GM19372 (cell line): ENCODE measurements around the gene KRT76.
"Not testable (repeated sequence)": the region's sequence is repeated elsewhere in the genome, so short reads cannot be mapped to it uniquely, and the experiment has no call there.

ENCODE experiments used
- ATAC-seq: cut with Tn5 transposase; IDR thresholded peaks from one replicate; pipeline ENCODE4 v1.9.1; 2021; ENCODE audit warnings: mild to moderate bottlenecking, low read depth, moderate library complexity; ENCODE audit not compliant: unreplicated experiment

Gene KRT76

DNA sequence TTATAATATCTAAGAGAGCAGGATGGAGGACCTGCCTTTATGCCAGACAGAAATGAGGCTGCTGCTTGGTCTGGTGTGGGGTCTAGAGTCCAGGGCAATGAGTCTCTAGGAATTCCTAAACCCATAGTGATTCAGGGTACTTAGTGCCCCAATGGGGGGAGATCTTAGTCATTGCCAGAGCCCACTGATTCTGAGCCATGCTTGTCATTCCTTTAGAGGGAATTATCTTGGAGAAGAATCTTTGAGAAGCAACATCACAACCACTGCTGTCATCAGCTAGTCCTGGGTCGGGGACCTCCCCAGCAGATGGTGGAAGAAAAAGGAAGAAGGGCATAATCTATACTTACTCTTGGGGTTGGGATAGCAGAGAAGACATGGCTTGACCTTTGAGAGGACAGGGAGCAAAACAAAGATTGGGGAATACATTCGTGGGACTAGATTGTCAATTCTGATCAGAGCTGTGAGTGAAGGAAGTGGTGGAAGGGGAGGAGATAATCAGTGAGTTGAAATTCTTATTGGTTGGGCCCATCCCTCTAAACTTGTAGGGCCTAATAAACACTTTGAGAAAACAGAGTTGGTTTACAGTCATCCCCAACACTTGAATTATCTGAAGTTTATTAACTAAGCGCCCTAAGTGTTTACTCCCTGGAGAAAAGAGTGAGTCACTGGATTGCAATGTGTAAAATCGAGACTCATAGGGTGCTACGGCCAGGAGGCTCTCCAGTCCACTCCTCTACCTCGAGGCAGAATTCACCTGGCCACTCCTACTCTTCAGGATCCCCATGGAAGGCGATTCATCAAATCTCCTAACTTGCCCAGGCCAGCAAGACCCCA lies 21.7 kb upstream of the KRT76 start:
- ATAC-seq: no peak

DNA sequence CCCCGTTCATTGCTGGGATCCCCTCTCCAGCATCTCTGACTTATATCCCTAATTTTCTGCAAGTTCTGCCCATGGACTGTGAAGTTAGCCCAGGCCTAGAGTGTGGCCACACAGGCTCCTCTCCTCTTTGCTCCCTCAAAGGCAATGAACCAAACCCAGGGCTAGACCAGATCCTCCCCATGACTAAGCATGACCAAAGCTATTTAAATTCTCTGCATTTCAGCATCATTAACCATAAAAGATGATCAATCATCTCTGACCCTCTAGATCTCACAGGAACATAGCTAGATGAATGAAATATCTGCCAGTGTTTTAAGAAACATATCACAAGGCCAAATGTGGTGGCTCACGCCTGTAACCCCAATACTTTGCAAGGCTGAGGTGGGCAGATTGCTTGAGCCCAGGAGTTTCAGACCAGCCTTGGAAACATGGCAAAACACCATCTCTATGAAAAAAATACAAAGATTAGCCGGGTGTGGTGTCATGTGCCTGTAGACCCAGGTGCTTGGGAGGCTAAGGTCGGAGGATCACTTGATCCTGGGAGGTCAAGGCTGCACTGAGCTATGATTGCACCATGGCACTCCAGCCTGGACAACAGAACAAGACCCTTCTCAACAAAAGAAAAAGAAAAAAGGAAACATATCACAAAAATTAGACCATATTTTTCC lies 21.0 kb upstream of the KRT76 start:
- no peak for ATAC-seq

DNA sequence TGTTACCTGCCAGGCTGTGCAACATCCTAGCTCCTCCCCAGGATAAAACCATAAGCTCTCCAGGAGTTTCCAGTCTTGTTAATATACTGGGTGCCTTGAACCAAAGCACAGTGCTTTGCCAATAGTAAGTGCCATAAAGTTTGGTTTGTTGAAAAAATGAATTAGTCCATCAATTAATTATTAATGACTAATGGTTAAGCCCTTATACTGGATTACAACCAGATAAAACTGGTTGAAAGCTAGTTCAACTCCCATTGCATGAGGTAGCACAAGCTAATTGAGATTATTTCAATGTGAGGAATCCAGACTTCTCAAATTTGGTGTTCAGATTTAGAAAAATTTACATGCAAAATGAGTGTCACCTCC lies 20.4 kb upstream of the KRT76 start:
- no peak for ATAC-seq

GRCh38 chr12:52796839-52797528 lies 19.8 kb upstream of the KRT76 start:
- ATAC-seq: no peak

DNA sequence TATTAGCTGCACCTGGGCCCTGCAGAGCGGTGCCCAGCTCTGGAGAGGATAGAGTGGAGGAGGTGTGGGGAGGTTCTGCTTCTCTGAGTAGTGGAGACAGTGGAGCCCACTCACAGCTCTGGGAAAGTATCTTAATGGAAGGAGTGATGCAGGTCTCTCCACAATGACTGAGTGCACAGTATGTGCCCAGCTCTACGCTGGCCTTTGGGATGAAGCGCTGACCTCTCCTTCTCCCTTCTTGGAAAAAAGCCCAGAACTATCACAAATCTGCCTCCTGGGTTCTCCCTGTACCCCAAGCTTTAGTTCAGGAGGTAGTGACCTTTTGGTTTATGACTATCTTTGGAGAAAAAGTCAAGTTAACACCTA lies 19.3 kb upstream of the KRT76 start:
- ATAC-seq: no peak

DNA sequence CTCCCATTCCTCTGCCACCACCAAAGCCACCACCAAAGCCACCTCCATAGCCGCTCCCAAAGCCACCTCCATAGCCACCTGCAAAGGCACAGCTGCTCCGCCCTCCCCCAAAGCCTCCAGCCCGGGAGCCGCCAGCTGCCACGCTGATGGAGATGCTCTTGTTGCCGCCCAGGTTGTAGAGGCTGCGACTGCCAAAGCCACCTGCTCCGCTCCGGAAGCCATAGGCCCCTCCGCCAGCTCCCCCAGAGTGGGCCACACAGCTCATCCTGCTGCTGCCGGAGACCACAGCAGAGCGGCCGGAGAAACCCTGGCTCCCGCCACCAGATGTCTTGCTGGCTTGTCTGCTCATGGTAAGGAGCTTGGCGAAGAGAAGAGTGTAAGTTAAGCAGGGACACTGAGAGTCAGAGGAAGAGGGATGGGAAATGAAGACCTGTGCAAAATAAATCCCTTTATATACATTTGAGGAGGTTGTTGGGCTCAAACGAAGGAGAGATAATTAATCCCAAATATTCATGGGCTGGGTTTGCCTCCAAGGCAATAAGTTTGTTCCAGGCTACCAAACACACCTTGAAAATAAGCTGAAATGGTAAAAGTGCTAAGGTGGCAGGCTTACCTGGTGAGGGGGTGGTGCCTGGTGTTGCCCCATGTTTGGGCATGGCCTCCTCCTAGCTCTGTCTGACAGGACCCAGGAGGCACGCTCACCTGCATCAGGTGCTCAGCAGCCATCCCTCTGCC lies 18.7 kb upstream of the KRT76 start, which contains the start of gene KRT3:
TSS of gene KRT3 (minus strand) at position 424 of the 735 bp plus-strand sequence. CDS start at position 349, 75 bp downstream.
- no peak for ATAC-seq

GRCh38 chr12:52795332-52795674 lies 18.2 kb upstream of the KRT76 start:
- ATAC-seq: not testable (repeated sequence)

GRCh38 chr12:52794479-52795331 lies 17.6 kb upstream of the KRT76 start:
- ATAC-seq: no peak

GRCh38 chr12:52792185-52793029 lies 15.3 kb upstream of the KRT76 start:
- no peak for ATAC-seq

- no peak for ATAC-seq
Measured at GRCh38 chr12:52791271-52792184, 14.4 kb upstream of the KRT76 start.

DNA sequence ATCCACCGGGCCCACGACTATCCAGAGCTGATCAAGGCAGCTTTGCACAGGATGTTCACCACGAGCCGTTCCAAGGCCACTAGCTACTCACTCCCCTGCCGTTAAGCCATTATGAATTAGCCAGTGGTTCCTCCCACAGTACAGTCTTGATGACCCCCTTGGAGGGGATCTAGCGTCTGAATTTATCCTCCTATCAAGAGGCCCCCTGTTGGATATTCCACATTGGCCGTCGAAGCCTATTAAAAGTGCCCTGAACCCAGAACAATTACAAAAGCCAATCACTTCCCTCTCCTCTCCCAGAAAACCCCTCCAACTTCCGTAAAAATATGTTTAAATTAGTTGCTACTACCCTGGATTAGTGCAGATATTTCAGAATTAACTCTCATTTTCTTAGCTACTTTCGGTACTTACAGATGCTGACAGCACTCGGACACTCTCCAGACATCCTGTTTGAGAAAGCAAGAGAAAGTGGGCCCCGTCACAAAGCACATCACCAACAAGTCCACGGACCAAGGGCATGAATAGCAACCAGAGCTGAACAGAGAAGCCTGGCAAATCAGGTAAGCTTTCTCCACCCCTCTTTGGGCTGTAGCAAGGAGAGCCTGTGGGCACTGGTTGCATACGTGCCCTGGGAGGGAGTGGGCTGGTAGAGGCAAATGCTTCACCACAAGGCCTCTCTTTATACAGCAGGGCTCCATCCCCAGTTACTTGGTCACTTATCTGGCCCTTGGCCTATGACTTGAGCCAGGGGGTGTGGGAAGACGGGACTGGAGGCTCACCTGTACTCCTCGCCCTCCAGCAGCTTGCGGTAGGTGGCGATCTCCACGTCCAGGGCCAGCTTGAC lies 13.5 kb upstream of the KRT76 start:
- ATAC-seq: no peak

GRCh38 chr12:52789637-52790426 lies 12.7 kb upstream of the KRT76 start:
- ATAC-seq: no peak

DNA sequence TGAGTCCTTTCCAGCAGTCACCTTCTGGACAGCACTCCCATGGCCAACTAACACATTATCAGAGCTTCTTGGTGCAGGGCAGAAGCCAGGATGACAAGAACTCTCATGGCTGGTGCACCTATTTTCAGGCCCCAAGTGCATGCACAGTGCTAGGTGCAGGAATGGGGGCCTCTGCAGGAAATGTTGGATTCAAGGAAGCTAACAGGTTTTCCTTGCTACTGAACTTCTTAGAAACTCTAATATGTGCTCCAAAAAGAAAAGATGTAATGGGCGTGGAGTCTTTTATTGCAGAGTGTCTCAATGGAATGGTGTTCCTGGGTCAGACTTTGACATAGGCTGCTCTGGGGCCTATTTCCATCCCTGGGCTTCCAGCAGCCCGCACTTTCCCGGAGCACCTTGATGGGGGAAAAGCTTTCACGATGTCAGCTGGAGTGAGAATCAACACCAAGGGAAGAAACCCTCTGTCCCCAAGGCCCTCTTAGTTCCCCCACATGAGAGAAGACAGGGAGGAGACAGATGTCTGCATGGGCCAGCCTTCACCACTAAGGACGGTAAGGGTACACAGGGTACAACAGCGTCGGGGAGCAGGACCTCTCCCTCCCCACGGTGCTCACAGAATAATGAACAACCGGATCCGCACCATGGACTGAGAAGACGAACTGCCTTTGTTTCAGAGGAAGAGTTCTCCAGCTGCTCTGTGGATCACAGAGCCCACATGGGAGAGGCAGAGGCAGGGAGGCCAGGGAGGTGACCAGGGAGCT lies 11.9 kb upstream of the KRT76 start:
- ATAC-seq: no peak

- no peak for ATAC-seq
Measured at GRCh38 chr12:52788192-52788875, 11.2 kb upstream of the KRT76 start.
